ENCODE measurements around the gene CDKAL1.
"Not testable (repeated sequence)": the region's sequence is repeated elsewhere in the genome, so short reads cannot be mapped to it uniquely, and the experiment has no call there.

Gene CDKAL1

DNA sequence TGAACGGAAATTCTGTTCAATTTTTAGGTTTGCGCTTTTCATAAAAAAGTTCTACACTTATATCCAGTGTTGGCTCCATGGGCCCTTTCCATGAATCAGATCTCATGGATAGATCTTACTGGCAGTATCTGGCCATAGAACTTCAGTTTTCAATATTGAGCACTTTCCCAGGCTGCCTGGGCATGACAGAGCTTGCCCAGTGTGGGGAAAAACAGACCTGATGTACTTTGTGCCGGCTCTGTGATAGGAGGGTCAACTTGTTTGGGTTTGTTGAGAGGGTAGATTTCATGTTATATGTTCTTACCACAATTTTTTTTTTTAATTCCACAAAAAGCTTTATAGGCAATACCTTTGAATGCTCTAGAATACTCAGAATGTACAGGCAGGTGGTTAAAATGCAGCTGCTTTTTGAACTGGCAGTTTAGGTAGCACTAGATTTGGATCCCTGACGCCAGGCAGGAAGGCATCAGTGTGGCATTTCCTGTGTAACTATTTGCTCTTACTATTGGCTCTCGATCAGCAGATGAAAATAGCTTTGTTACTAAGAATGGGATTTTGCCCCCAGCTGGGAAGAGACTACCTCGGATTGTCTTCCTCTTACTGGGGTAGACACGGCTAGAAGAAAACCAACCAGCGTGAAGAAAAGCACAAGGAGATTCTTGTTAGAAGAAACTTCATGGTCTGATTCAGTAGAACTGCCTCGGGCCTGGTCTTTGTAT, 654.4 kb downstream of the CDKAL1 start:
- CTCF ChIA-PET, result no interaction called here
- POLR2A ChIA-PET, result no interaction called here
- TF ChIP-seq, protein P1, sequence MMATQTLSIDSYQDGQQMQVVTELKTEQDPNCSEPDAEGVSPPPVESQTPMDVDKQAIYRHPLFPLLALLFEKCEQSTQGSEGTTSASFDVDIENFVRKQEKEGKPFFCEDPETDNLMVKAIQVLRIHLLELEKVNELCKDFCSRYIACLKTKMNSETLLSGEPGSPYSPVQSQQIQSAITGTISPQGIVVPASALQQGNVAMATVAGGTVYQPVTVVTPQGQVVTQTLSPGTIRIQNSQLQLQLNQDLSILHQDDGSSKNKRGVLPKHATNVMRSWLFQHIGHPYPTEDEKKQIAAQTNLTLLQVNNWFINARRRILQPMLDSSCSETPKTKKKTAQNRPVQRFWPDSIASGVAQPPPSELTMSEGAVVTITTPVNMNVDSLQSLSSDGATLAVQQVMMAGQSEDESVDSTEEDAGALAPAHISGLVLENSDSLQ (IDR thresholded peaks at IDR 0.05), result no peak
- TF ChIP-seq FOXM1 (IDR thresholded peaks at IDR 0.05; ENCODE audit: borderline replicate concordance), result no peak
- TF ChIP-seq SUZ12 (IDR thresholded peaks at IDR 0.05), result no peak
- TF ChIP-seq NFRKB (IDR thresholded peaks at IDR 0.05), result no peak
- TF ChIP-seq ZNF384 (IDR thresholded peaks at IDR 0.05), result no peak
- no peak for TF ChIP-seq FOXA1 (IDR thresholded peaks at IDR 0.05)
- no peak for TF ChIP-seq BHLHE40 (IDR thresholded peaks at IDR 0.05; ENCODE audit: borderline replicate concordance)
- TF ChIP-seq FOXK2 (IDR thresholded peaks at IDR 0.05), result no peak
- DNase-seq (ENCODE audit: extremely low spot score), result no peak

DNA sequence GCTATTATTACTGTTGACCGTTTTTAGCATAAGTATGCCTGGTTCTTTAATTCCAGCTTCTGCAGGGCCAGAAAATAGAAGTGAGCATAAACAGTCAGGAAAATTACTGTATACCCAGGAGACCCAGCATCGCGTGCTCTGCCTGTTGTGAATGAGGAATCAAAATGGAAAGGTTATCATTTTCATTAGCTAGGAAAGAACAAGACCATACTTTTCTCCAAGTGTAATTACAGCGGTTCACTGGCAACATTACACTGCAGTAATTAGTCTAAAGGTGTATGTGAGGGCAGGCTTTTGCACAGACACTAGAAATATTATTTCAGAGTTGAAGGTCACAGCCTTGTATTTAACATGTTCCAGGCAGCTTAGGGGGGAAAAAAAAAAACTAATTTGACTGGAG, 655.5 kb downstream of the CDKAL1 start:
- no peak for TF ChIP-seq FOXA1 (IDR thresholded peaks at IDR 0.05)
- no peak for TF ChIP-seq L3MBTL2 (conservative IDR thresholded peaks at IDR 0.05)
- no peak for TF ChIP-seq ZNF384 (IDR thresholded peaks at IDR 0.05)
- CTCF ChIA-PET, result no interaction called here
- no peak for DNase-seq (ENCODE audit: extremely low spot score)
- POLR2A ChIA-PET, result no interaction called here

DNA sequence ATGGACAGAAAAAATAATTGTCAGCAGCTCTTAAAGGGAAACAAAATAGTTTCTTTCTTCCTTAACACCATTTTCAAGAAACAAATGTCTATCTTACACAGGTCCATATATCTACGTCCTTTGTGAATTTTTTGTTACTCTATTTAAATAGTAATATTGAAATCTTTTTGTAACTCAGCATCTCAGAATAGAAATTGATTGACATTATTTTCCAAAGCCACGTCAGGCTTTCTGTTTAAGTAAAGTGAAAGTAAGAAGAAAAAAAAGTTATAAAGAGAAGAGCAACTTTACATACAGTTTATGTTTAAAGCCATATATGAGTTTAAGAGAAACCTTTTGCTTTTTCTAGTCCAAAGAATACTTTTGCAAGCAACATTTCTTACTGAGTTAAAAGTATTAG, 656.4 kb downstream of the CDKAL1 start:
- DNase-seq (ENCODE audit: extremely low spot score), result no peak
- TF ChIP-seq HDGF (IDR thresholded peaks at IDR 0.05; ENCODE audit: borderline replicate concordance), result no peak
- TF ChIP-seq FOXA1 (IDR thresholded peaks at IDR 0.05), result no peak
- no peak for TF ChIP-seq LEF1 (IDR thresholded peaks at IDR 0.05; ENCODE audit: borderline replicate concordance)
- CTCF ChIA-PET, result no interaction called here
- POLR2A ChIA-PET, result no interaction called here

DNA sequence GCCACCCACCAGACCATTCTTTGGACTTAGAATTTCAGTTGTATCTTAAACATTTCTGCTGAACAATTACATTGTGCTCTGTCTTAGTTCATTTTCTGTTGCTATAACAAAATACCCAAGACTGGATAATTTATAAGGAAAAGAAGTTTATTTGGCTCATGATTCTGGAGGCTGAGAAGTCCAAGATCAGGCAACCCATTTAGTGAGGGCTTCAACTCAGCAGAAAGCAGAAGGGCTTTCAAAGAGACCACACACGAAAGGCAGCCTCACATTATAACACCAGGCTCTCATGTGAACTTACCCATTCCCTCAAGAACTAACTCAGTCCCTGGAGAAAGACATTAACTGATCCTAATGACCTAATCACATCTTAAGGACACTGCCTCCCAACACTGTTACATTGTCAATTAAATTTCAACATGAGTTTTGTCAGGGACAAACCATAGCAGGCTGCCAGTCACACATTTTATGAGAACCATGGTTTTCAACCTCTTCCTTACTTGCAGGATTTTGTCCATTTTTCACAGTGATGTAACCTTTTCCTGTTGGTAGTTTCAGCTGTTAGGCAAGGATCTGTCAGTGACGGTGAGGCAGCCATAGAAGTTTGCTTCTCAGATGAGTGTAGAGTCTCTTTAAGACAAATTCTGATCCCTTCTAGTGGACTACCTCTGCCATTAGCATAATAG, 659.7 kb downstream of the CDKAL1 start:
- TF ChIP-seq SP1 (IDR thresholded peaks at IDR 0.05) (no peak), FOXA1 (IDR thresholded peaks at IDR 0.05) (no peak), TARDBP (IDR thresholded peaks at IDR 0.05) (no peak), LEF1 (IDR thresholded peaks at IDR 0.05; ENCODE audit: borderline replicate concordance) (no peak), ARNT (IDR thresholded peaks at IDR 0.05) (no peak), HDGF (IDR thresholded peaks at IDR 0.05; ENCODE audit: borderline replicate concordance) (no peak), FOXM1 (IDR thresholded peaks at IDR 0.05; ENCODE audit: borderline replicate concordance) (no peak), CTBP1 (IDR thresholded peaks at IDR 0.05; ENCODE audit: borderline replicate concordance) (no peak), SUZ12 (IDR thresholded peaks at IDR 0.05) (no peak), FOXK2 (IDR thresholded peaks at IDR 0.05) (no peak)
- CTCF ChIA-PET, result no interaction called here
- POLR2A ChIA-PET, result no interaction called here
- DNase-seq (ENCODE audit: extremely low spot score), result no peak

DNA sequence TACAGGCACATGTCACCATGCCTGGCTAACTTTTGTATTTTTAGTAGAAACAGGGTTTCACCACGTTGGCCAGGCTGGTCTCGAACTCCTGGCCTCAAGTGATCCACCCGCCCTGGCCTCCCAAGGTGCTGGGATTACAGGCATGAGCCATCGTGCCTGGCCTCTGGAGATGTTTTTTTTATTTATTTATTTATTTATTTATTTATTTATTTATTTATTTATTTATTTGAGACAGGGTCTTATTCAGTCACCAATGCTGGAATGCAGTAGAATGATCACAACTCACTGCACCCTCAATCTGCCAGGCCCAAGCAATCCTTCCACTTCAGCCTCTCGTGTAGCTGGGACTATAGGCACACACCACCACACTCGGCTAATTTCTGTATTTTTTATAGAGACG, 661.0 kb downstream of the CDKAL1 start:
- POLR2A ChIA-PET; DNase-seq (ENCODE audit: extremely low spot score); CTCF ChIA-PET: not testable (repeated sequence)

DNA sequence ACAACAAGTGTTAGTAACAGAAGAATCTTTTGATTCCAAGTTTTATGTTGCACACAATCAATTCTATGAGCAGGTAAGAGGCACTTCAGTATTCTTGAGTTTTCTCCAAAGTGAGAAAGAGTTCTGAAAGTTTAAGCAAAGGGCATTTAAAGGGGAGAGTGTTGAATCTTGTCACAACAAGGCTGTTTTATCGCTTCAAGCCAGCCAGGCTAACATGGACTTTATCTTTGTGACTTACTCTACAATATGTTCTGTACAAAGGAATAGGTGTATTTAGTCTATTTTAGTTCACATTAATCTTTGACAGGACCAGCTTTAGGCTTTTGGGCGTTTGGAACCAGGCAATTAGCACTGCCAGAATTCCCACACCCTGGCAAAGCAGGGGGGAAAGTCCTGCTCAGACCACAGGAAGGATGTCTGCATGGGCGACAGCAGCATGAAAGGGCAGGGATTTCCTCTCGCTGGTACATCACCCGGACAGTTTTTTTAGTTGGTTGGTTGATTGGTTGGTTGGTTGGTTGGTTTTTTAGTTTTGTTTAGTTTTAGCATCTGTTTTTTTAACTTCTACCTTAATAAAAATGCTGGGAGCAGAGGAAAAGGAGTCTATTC, 663.9 kb downstream of the CDKAL1 start:
- DNase-seq (ENCODE audit: extremely low spot score), result no peak
- no peak for TF ChIP-seq FOXM1 (IDR thresholded peaks at IDR 0.05; ENCODE audit: borderline replicate concordance)

DNA sequence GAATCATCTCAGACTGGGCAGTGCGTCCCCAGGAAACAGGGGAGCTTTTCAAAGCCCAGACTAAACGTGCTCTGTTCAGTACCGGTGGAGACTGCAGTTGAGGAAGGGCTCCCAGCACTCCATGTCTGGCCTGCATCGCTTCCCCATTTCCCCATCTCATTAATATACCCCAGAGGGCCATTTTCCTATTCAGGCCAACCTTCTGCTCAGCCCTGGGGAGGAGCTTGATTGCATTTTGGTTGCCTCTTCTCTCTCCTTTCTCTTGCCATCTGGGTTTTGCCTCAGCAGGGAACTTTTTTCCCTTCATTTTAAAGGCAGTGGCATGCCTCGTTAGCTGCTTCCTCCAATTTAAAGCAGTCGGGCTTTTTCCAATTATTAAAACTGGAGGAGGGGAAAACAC, 665.0 kb downstream of the CDKAL1 start:
- TF ChIP-seq BHLHE40 (IDR thresholded peaks at IDR 0.05; ENCODE audit: borderline replicate concordance) (no peak), CTBP1 (IDR thresholded peaks at IDR 0.05; ENCODE audit: borderline replicate concordance) (no peak), ARNT (IDR thresholded peaks at IDR 0.05) (no peak), HDGF (IDR thresholded peaks at IDR 0.05; ENCODE audit: borderline replicate concordance) (no peak), NFRKB (IDR thresholded peaks at IDR 0.05) (no peak)
- TF ChIP-seq, protein P1 (IDR thresholded peaks at IDR 0.05), result no peak
- DNase-seq (ENCODE audit: extremely low spot score), result no peak
- ChIA-PET POLR2A (no interaction called here), CTCF (no interaction called here)

More for the DNA sequence above, 663.9 kb downstream of the CDKAL1 start:
- CTCF ChIA-PET, result no interaction called here
- POLR2A ChIA-PET, result no interaction called here

DNA sequence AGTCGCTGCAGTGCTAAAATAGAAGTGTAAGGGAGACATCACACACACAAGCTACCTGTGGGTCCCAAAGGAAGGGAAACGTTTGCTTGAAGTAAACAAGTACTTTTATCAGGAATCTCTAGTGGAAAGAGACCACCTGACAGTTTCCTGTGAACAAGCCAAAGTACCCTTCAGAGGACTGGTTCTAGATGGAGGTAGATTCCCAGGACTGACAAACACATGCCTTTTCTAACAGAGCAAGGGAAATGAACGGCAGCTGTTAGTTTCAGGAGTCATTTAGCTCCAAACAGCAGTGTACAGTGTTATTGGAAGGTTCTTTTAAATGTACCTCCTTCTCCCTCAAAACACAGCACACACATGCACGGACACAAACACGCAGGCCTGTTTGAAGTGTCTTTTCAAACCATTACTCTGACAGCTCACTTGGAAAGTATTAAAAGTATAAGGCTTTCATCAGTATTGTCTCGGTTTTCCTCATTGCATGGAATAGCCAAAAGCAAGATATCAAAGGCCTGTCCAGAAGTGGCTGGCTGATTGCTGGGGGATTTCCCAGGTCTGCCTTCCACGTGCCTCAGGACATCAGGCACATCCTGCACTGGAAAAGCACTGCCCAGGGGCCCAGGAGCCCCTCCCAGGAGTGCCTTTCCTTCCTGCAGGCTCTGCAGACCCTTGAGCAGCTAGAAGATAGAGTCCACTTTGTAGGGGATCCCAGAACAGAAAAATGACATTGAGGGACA, 666.0 kb downstream of the CDKAL1 start:
- TF ChIP-seq HDGF (IDR thresholded peaks at IDR 0.05; ENCODE audit: borderline replicate concordance) (no peak), BHLHE40 (IDR thresholded peaks at IDR 0.05; ENCODE audit: borderline replicate concordance) (no peak)
- ChIA-PET CTCF (interaction anchor here (0.5 kb wide), 1 partner anchor 23 kb away, joined by 3 read pairs; no protein-coding TSS in a partner anchor), POLR2A (no interaction called here)
- no peak for DNase-seq (ENCODE audit: extremely low spot score)
